NCI-H748 (cell line): Measurements from ENCODE around the gene ZFP57.
A peak's percentile ranks its signal among the peaks of the same experiment; 100 is the strongest.

Experiments used
- DNase-seq: peaks from one replicate; lab custom pipeline; 2025; ENCODE audit not compliant: unreplicated experiment; lab: John Stamatoyannopoulos, UW

Gene ZFP57

DNA sequence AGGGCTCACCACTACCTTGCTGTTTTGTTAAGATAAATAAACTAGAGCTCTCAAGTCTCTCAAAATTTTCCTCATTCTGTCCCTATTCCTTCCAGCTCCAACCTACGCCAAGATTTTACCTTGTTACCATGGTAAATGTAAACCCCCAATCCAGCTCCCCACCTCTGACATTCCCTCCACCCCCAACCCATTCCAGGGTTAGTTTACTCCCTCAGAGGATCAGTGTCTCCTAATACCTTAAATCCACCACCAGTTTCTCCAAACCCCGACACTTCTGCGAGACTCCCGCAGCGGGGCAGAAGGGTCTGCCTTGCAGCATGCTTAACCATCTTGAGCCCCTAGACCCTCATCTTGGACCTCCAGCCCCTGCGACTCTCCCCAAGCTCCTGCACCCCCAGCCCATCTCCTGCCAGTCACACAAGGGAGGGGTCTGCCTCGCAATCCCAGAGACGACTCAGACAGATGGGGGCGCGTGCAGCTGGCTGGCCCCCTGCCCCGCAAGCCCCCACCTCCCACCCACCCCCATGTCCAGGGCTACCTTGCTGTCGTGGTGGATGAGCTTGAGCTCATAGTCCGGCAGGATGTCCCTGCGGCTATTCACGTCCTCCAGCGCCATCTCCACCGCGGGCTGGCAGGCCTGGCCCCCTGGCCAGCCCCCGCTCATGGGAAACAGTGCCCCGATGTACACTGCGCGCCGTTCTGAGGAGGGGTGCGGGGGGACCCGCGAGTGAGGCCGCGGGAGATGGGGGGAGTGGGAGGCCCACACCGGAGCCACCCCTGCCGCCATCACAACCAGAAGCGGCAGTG is 53.8 kb downstream of the ZFP57 start:
- peak; percentile 45 for DNase-seq

- no peak for DNase-seq
Observed at GRCh38 chr6:29625337-29625930, 55.5 kb downstream of the ZFP57 start.

DNA sequence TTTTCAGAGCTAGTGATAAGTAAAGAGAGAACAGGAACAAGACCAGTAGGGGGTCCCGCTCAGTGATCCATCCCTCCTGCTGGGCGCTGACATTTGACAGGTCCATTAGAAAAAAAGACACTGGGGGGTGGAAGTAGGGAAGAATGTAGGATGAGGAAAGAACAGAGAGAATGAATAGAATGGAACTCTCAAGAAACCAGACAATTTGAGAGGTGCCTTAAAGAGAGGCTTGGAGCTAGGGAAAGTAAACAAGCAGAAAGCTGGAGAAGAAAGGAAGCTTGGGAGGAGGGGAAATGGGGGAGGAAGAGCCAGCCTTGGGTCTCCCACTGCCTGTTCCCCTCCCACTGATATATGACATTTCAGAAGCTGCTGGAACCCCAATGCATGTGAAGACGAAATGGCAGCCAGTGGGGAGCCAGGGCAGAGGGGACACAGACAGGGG is 56.4 kb downstream of the ZFP57 start:
- no peak for DNase-seq
